CD14-positive monocyte (primary cell): ENCODE results near the gene SIAH3. TPM values are rescaled to one million over a fixed set of nuclear protein-coding genes. Genes with fewer than 3 reads are reported as not detected.

Experiments used
- DNase-seq, 3 donors: peaks; one replicate each; pipeline ENCODE4 v3.0.0-alpha.2; 2011 to 2022
- H2AFZ ChIP-seq: 2 replicates; pipeline ENCODE4 v1.6.0; 2012; ENCODE audit warnings: mild to moderate bottlenecking, low read depth, low read length, inconsistent platforms; ENCODE audit not compliant: insufficient read depth, poor library complexity, severe bottlenecking
- H3K27ac ChIP-seq, 2 donors: 1 replicate in 1 of 2; 2 replicates in 1 of 2; pipeline ENCODE4 v1.5.1; 2012 to 2013; ENCODE audit warnings: low read length in 2 of 2, control low read depth in 1 of 2, inconsistent platforms in 1 of 2, low read depth in 1 of 2, mild to moderate bottlenecking in 1 of 2
- H3K27me3 ChIP-seq, 2 donors: one replicate each; pipeline versions ENCODE4 v1.6.0 to v1.6.1; 2011 to 2013; ENCODE audit warnings: low read length in 2 of 2; ENCODE audit not compliant: control insufficient read depth in 2 of 2, insufficient read depth in 2 of 2
- H3K36me3 ChIP-seq, 2 donors: replicated peaks in 1 of 2; 1 replicate in 1 of 2; 2 replicates in 1 of 2; pipeline versions ENCODE4 v1.5.1 to v1.6.1; 2012 to 2013; ENCODE audit warnings: low read length in 2 of 2, control low read depth in 1 of 2, inconsistent platforms in 1 of 2, mild to moderate bottlenecking in 1 of 2; ENCODE audit not compliant: insufficient read depth in 2 of 2, control insufficient read depth in 1 of 2
- H3K4me1 ChIP-seq, 2 donors: 1 replicate in 1 of 2; 2 replicates in 1 of 2; pipeline versions ENCODE4 v1.5.1 to v1.6.1; 2012 to 2013; ENCODE audit warnings: low read length in 2 of 2, control low read depth in 1 of 2, inconsistent platforms in 1 of 2, mild to moderate bottlenecking in 1 of 2, moderate library complexity in 1 of 2; ENCODE audit not compliant: insufficient read depth in 2 of 2, control insufficient read depth in 1 of 2
- H3K4me2 ChIP-seq: replicated peaks from 2 replicates; pipeline ENCODE3; 2012; ENCODE audit warnings: low read length, moderate library complexity, mild to moderate bottlenecking; ENCODE audit not compliant: poor library complexity, severe bottlenecking; ENCODE audit errors: extremely low read depth
- H3K4me3 ChIP-seq, 3 experiments: fragments of 200-600 bp in 1 of 3; sonication (generic) in 1 of 3; replicated peaks in 1 of 3; 1 replicate in 2 of 3; 2 replicates in 1 of 3; pipeline ENCODE4 v1.5.1; 2011 to 2013; ENCODE audit warnings: low read length in 3 of 3, mild to moderate bottlenecking in 3 of 3, control low read depth in 2 of 3, low read depth in 2 of 3, inconsistent platforms in 1 of 3, moderate library complexity in 1 of 3
- H3K79me2 ChIP-seq: 2 replicates; pipeline ENCODE4 v1.6.0; 2012; ENCODE audit warnings: mild to moderate bottlenecking, control low read depth, inconsistent platforms, low read length, moderate library complexity; ENCODE audit not compliant: insufficient read depth
- H3K9ac ChIP-seq: 2 replicates; pipeline ENCODE4 v1.6.0; 2017; ENCODE audit warnings: low read length, mild to moderate bottlenecking; ENCODE audit not compliant: insufficient read depth, poor library complexity, severe bottlenecking
- H3K9me3 ChIP-seq, 2 donors: replicated peaks in 1 of 2; 1 replicate in 1 of 2; 2 replicates in 1 of 2; pipeline versions ENCODE4 v1.5.1 to v1.6.1; 2012 to 2013; ENCODE audit warnings: low read length in 2 of 2, control low read depth in 1 of 2; ENCODE audit not compliant: control insufficient read depth in 1 of 2, insufficient read depth in 1 of 2
- H4K20me1 ChIP-seq: 2 replicates; pipeline ENCODE4 v1.6.0; 2012; ENCODE audit warnings: mild to moderate bottlenecking, low read length, control low read depth, moderate library complexity; ENCODE audit not compliant: insufficient read depth
- H3K27ac Mint-ChIP-seq, 7 donors: one replicate each; pipeline ENCODE4 v1.8.0; 2020; ENCODE audit warnings: mild to moderate bottlenecking in 7 of 7, mixed read lengths in 7 of 7, moderate library complexity in 6 of 7, inconsistent platforms in 2 of 7
- H3K27me3 Mint-ChIP-seq, 3 donors: one replicate each; pipeline ENCODE4 v1.8.0; 2021 to 2022; ENCODE audit warnings: low read depth in 3 of 3, mild to moderate bottlenecking in 3 of 3, mixed read lengths in 3 of 3, moderate library complexity in 3 of 3, inconsistent platforms in 1 of 3
- H3K36me3 Mint-ChIP-seq, 2 donors: one replicate each; pipeline ENCODE4 v1.8.0; 2020; ENCODE audit warnings: mixed read lengths in 2 of 2, inconsistent platforms in 1 of 2, mild to moderate bottlenecking in 1 of 2
- H3K4me1 Mint-ChIP-seq: one replicate; pipeline ENCODE4 v1.8.0; 2020; ENCODE audit warnings: mild to moderate bottlenecking, mixed read lengths
- H3K4me3 Mint-ChIP-seq, 2 donors: one replicate each; pipeline ENCODE4 v1.8.0; 2020; ENCODE audit warnings: mild to moderate bottlenecking in 2 of 2, mixed read lengths in 2 of 2, moderate library complexity in 1 of 2
- H3K9me3 Mint-ChIP-seq, 7 donors: one replicate each; pipeline ENCODE4 v1.8.0; 2020 to 2022; ENCODE audit warnings: mixed read lengths in 7 of 7, mild to moderate bottlenecking in 6 of 7, moderate library complexity in 6 of 7, inconsistent platforms in 2 of 7
- WGBS: methylation state at CpG from one replicate; pipeline ENCODE4 v1.1.5; 2013; ENCODE audit warnings: missing lambda C conversion rate; ENCODE audit not compliant: insufficient coverage; 5-methylcytosine and 5-hydroxymethylcytosine counted together
- intact Hi-C, 2 donors: fragments of 100-400 bp; cut with micrococcal nuclease; formaldehyde crosslinking; loops; one replicate each; pipeline versions ENCODE4 v1.15.0 to v1.15.1; 2023
- polyA plus RNA-seq, 3 donors: library from polyadenylated mRNA; depleted of rRNA in 1 of 3; unstranded in 2 of 3; stranded (reverse) in 1 of 3; fragments of 300-500 nt in 2 of 3; fragments of >200 nt in 1 of 3; fragmentation: Illumina TruSeq in 2 of 3; gene quantifications; 1 replicate in 2 of 3; 2 replicates in 1 of 3; pipeline ENCODE4 v1.2.3, GENCODE V29; 2012 to 2021
- TF ChIP-seq, protein P1 (sequence below): fragments of 200-600 bp; IDR thresholded peaks from one replicate; pipeline ENCODE4 v1.8.0; 2022; ENCODE audit warnings: antibody characterized with exemption, mild to moderate bottlenecking

The SIAH3 gene
- polyA plus RNA-seq, 3 donors = not detected

- Histone ChIP-seq H3K4me1 (no peaks in the 10 kb centered on the region), H3K9me3 (no peaks in the 10 kb centered on the region), H3K27me3 (no peaks in the 10 kb centered on the region), H3K9ac (no peak overlapping the region), H3K36me3 (no peaks in the 10 kb centered on the region), H4K20me1 (no peaks in the 10 kb centered on the region), H3K4me2 (no peak overlapping the region), H3K79me2 (no peaks in the 10 kb centered on the region), H3K27ac (no peak overlapping the region), H2AFZ (no peak overlapping the region), H3K4me3 (no peak overlapping the region)
- Mint-ChIP-seq H3K9me3 (no peaks in the 10 kb centered on the region), H3K27me3 (peaks cover 0 to 3% (median 1%) of the 10 kb centered on the region in 3 donors), H3K4me3 (no peak overlapping the region), H3K4me1 (no peaks in the 10 kb centered on the region), H3K36me3 (no peaks in the 10 kb centered on the region), H3K27ac (no peak overlapping the region)
- intact Hi-C loops = no loop called here
- TF ChIP-seq, protein P1, sequence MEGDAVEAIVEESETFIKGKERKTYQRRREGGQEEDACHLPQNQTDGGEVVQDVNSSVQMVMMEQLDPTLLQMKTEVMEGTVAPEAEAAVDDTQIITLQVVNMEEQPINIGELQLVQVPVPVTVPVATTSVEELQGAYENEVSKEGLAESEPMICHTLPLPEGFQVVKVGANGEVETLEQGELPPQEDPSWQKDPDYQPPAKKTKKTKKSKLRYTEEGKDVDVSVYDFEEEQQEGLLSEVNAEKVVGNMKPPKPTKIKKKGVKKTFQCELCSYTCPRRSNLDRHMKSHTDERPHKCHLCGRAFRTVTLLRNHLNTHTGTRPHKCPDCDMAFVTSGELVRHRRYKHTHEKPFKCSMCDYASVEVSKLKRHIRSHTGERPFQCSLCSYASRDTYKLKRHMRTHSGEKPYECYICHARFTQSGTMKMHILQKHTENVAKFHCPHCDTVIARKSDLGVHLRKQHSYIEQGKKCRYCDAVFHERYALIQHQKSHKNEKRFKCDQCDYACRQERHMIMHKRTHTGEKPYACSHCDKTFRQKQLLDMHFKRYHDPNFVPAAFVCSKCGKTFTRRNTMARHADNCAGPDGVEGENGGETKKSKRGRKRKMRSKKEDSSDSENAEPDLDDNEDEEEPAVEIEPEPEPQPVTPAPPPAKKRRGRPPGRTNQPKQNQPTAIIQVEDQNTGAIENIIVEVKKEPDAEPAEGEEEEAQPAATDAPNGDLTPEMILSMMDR = no peak
- WGBS = 94% methylated on average over 2 of the region's 4 CpGs
- no peak for DNase-seq
These were observed 25.2 kb upstream of the SIAH3 start for GRCh38 chr13:45876781-45877180.

GRCh38 chr13:45875951-45876350 is 24.4 kb upstream of the SIAH3 start:
- Histone ChIP-seq H3K4me1 (no peaks in the 10 kb centered on the region), H3K79me2 (no peaks in the 10 kb centered on the region), H3K27ac (no peak overlapping the region), H3K36me3 (no peaks in the 10 kb centered on the region), H3K27me3 (no peaks in the 10 kb centered on the region), H3K9me3 (no peaks in the 10 kb centered on the region), H4K20me1 (no peaks in the 10 kb centered on the region), H3K9ac (no peak overlapping the region), H3K4me2 (no peak overlapping the region), H3K4me3 (no peak overlapping the region), H2AFZ (no peak overlapping the region)
- H3K4me3 Mint-ChIP-seq = no peak overlapping the region
- H3K4me1 Mint-ChIP-seq = no peaks in the 10 kb centered on the region
- H3K36me3 Mint-ChIP-seq = no peaks in the 10 kb centered on the region
- DNase-seq = no peak
- intact Hi-C loops = no loop called here
- TF ChIP-seq, protein P1 = no peak
- peaks cover 0 to 3% (median 1%) of the 10 kb centered on the region in 3 donors for H3K27me3 Mint-ChIP-seq
- H3K27ac Mint-ChIP-seq = no peak overlapping the region
- no peaks in the 10 kb centered on the region for H3K9me3 Mint-ChIP-seq
- 100% methylated on average over 9 of the region's 9 CpGs for WGBS
